HG03060 (cell line): Measurements from ENCODE around the gene EXD2.

Experiments used
- ATAC-seq: cut with Tn5 transposase; IDR thresholded peaks from one replicate; pipeline ENCODE4 v1.9.1; 2021; ENCODE audit warnings: low read depth, moderate number of reproducible peaks; ENCODE audit not compliant: unreplicated experiment

The EXD2 gene

GRCh38 chr14:69246331-69246730 lies 55.0 kb downstream of the EXD2 start:
- ATAC-seq, result no peak

- no peak for ATAC-seq
Measured at GRCh38 chr14:69247676-69248440, 56.6 kb downstream of the EXD2 start.

- ATAC-seq, result no peak
Measured at GRCh38 chr14:69249603-69250002, 58.3 kb downstream of the EXD2 start.

- ATAC-seq, result no peak
Measured at GRCh38 chr14:69252851-69253250, 61.6 kb downstream of the EXD2 start.

- no peak for ATAC-seq
Measured at GRCh38 chr14:69259168-69259526, 67.8 kb downstream of the EXD2 start.

- no peak for ATAC-seq
Measured at GRCh38 chr14:69259527-69260189, 68.4 kb downstream of the EXD2 start, which contains the start of gene GALNT16. Gene GALNT16, plus strand, starts transcription at chr14:69260158. Its CDS starts 133 bp downstream, at chr14:69260291.

- ATAC-seq, result no peak
Measured at GRCh38 chr14:69260190-69260860, 69.0 kb downstream of the EXD2 start.

GRCh38 chr14:69260861-69261564 lies 69.7 kb downstream of the EXD2 start:
- ATAC-seq, result no peak

- no peak for ATAC-seq
Measured at GRCh38 chr14:69261761-69262331, 70.5 kb downstream of the EXD2 start.

GRCh38 chr14:69262516-69262915 lies 71.2 kb downstream of the EXD2 start:
- no peak for ATAC-seq

- ATAC-seq, result no peak
Measured at GRCh38 chr14:69263364-69263763, 72.1 kb downstream of the EXD2 start.

- no peak for ATAC-seq
Measured at GRCh38 chr14:69263771-69264170, 72.5 kb downstream of the EXD2 start.

GRCh38 chr14:69266572-69267345 lies 75.5 kb downstream of the EXD2 start:
- no peak for ATAC-seq

GRCh38 chr14:69267492-69267891 lies 76.2 kb downstream of the EXD2 start:
- no peak for ATAC-seq

GRCh38 chr14:69268223-69268622 lies 76.9 kb downstream of the EXD2 start:
- no peak for ATAC-seq

GRCh38 chr14:69268763-69269162 lies 77.5 kb downstream of the EXD2 start:
- no peak for ATAC-seq

GRCh38 chr14:69269381-69269780 lies 78.1 kb downstream of the EXD2 start:
- no peak for ATAC-seq

- ATAC-seq, result no peak
Measured at GRCh38 chr14:69270097-69270496, 78.8 kb downstream of the EXD2 start.

GRCh38 chr14:69270795-69271708 lies 79.8 kb downstream of the EXD2 start:
- no peak for ATAC-seq
